GM12872 (cell line): ENCODE data around the gene STAG1.

Experiments used
- CTCF ChIP-seq: IDR thresholded peaks from 3 replicates; pipeline ENCODE4 v1.5.1; 2011; ENCODE audit warnings: low read depth, mild to moderate bottlenecking, low read length, moderate library complexity; ENCODE audit not compliant: insufficient read depth

The STAG1 gene

DNA sequence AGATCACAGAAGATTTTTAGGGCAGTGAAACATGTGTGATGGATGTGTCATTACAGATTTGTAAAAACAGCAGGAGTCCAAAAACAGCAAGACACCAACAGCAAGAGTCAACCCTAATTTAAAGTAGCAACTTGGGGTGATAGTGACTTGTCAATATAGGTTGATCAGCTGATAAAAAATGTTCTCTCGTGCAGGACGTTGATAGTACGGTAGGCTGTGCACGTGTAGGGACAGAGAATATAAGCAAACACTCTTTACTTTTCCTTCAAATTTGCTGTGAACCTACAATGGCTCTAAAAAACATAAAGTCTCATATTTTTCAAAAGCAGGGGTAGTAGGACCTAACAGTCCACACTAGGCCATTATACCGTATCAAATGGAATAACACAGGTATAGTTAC, 120.8 kb downstream of the STAG1 start:
- TF ChIP-seq CTCF, result no peak

GRCh38 chr3:136630915-136631314, 121.3 kb downstream of the STAG1 start:
- TF ChIP-seq CTCF, result no peak

DNA sequence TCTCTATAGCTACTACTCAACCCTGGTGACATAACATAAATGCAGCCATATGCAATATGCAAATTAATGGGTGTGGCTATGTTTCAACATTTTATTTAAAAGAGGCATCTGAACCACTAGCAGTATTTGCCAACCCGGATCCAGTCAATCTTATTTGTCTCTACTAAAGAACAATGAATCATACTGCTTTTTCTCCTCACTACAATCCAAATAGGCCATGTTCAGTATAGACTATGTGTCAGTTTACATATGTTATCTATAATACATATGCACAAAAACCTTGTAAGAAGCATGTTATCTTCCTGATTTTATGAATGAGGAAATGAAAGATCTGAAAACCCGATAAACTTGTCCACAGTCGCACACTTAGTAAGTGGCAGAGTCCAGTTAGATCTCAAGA, 125.7 kb downstream of the STAG1 start:
- TF ChIP-seq CTCF, result no peak

- TF ChIP-seq CTCF, result no peak
Observed at GRCh38 chr3:136624894-136625815, 127.0 kb downstream of the STAG1 start.

GRCh38 chr3:136624371-136624770, 127.8 kb downstream of the STAG1 start:
- no peak for TF ChIP-seq CTCF

- TF ChIP-seq CTCF, result no peak
Observed at GRCh38 chr3:136621628-136622027, 130.6 kb downstream of the STAG1 start.

DNA sequence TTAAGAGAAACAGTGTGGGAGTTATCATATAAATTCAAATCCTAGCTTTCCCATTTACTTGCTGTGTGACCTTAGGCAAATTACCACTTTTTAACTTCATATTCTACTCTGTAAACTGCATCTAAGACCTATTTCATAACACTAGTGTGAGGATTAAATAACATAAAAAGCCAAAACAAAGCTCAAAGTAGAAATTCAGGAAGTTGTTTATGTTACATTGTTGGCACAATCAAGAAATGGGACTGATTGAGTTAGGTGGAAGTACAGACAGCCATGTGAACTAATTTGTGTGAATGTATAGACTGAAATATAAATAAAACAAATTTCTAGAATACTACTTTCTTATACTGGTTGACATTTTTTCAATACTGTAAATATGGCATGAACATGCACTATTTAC, 131.7 kb downstream of the STAG1 start:
- no peak for TF ChIP-seq CTCF
